K562 treated with DMSO at 1 percent for 12 hours (cell line): Measurements from ENCODE around the gene CEACAM16. TPM values are rescaled to one million over a fixed set of nuclear protein-coding genes. Genes with fewer than 3 reads are reported as not detected.

Experiments
- total RNA-seq: library from RNA; unstranded; fragments of 300-600 nt; gene quantifications from 2 replicates; pipeline ENCODE4 v1.2.3, GENCODE V29; 2022; ENCODE audit not compliant: insufficient read depth

Gene CEACAM16, protein sequence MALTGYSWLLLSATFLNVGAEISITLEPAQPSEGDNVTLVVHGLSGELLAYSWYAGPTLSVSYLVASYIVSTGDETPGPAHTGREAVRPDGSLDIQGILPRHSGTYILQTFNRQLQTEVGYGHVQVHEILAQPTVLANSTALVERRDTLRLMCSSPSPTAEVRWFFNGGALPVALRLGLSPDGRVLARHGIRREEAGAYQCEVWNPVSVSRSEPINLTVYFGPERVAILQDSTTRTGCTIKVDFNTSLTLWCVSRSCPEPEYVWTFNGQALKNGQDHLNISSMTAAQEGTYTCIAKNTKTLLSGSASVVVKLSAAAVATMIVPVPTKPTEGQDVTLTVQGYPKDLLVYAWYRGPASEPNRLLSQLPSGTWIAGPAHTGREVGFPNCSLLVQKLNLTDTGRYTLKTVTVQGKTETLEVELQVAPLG
- total RNA-seq = not detected in 2 replicates

DNA sequence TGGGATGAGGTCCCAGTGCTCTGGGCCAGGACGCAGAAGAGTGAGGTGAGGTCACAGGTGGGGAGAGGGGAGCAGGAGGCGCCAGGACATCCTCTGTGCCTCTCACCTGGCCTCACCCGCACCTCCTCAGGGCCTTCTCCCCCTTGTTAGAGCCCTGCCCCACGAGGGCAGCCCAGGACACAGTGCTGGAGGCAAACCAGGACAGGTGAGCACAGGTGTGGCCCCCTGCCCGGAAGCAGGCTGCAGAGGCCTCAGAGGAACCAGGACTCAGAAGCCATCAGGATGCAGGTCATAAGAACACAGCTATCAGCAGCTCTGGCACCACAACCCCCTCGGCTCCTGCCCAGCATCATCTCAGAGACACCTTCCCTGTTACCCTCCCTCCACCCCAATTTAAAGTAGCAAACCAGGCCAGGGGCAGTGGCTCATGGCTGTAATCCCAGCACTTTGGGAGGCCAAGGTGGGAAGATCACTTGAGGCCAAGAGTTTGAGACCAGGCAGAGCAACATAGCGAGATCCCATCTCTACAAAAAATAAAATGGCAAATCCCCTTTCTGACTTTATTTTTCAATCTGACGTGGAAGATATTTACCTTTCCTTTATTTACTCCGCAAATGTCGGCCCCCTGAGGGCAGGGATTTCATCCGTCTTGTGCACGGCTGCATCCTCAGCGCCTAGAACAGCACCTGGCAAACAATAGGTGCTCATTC, at the start of gene CEACAM16:
TSS of gene CEACAM16 (plus strand) at position 660 of the 710 bp plus-strand sequence. CDS start 2,306 bp downstream, outside the sequence.

DNA sequence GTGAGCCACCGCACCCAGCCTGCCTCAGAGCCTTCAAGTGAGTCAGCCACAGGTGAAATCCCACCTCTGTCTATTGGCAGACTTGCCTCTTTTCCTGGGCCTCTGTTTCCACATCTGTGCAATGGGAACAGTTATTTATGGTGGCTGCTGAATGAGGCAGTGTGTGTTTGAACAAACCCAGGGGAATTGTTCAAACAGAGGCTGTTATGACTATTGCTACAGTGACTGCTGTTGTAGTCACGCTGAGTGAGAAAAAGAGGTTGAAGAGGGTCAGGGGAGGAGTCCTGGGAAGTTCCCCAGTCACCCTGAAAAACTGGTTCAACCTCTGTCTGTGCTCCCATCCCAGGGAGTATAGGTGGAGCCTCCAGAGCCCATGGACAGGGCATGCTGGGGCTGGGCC, 27.6 kb upstream of the CEACAM16 start, which contains the start of gene CEACAM19:
TSS of gene CEACAM19 (plus strand) at position 83 of the 400 bp plus-strand sequence. CDS start 450 bp downstream, outside the sequence.

DNA sequence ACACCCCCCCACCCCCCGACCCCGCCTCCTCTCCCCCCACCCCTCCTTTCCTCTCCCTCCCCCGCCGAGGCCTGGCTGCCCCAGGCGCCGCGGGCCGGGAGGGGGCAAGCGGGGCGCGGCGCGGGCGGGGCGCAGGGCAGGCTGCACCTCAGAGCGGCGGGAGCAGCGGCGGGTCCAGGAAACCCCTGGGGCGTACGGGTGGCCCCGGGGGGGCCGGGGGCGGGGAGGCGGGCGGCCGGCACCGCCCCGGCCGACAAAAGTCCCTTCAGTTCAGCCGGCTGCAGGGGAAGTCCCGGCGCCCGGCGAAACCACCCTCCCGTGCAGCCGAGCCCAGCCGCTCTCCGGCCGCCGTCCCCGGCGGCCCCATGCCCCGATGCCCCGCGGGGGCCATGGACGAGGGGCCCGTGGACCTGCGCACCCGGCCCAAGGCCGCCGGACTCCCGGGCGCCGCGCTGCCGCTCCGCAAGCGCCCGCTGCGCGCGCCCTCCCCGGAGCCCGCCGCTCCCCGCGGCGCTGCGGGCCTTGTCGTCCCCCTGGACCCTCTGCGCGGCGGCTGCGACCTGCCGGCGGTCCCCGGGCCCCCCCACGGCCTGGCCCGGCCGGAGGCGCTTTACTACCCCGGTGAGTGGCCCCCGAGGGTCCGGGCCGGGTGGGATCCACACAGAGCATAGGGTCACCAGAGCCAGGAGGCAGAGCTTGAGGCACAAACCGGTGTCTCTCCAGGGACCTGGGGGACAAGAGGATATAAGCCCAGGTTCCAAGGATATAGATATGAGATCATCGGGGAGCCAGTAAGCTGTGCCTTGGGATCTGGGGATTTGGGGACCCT, 49.7 kb downstream of the CEACAM16 start, which contains the start of gene BCL3:
TSS of gene BCL3 (plus strand) at position 283 of the 829 bp plus-strand sequence. CDS start at position 366, 83 bp downstream.

Other genes starting within 250 kb of the CEACAM16 start
- gene ZNF180, start 198.6 kb upstream of the CEACAM16 start, total RNA-seq = 1.0 and 5.4 TPM in 2 replicates
- not detected in 2 replicates for gene CEACAM20, start 169.5 kb upstream of the CEACAM16 start, total RNA-seq
- gene IGSF23, start 85.6 kb upstream of the CEACAM16 start, total RNA-seq = not detected in 2 replicates
- gene PVR, start 55.2 kb upstream of the CEACAM16 start, total RNA-seq = 6.4 and 18.5 TPM in 2 replicates
- gene CEACAM19, start 27.7 kb upstream of the CEACAM16 start, total RNA-seq = 2.2 and 4.8 TPM in 2 replicates
- gene BCL3, start 49.6 kb downstream of the CEACAM16 start, total RNA-seq = 20.0 and 22.6 TPM in 2 replicates
- not detected in 2 replicates for gene CBLC, start 78.7 kb downstream of the CEACAM16 start, total RNA-seq
- gene BCAM, start 110.0 kb downstream of the CEACAM16 start, total RNA-seq = 2.7 and 6.7 TPM in 2 replicates
- gene NECTIN2, start 147.1 kb downstream of the CEACAM16 start, total RNA-seq = 80.1 and 110 TPM in 2 replicates
- gene TOMM40, start 192.1 kb downstream of the CEACAM16 start, total RNA-seq = 89.4 and 92.1 TPM in 2 replicates
- gene APOE, start 206.6 kb downstream of the CEACAM16 start, total RNA-seq = 886 and 1,766 TPM in 2 replicates
- 862 and 1,208 TPM in 2 replicates for gene APOC1, start 215.5 kb downstream of the CEACAM16 start, total RNA-seq
- gene APOC4, start 243.1 kb downstream of the CEACAM16 start, total RNA-seq = not detected in 2 replicates
- gene APOC2, start 246.9 kb downstream of the CEACAM16 start, total RNA-seq = not detected in 2 replicates